Memory B cell (primary cell): ENCODE data around the gene SFMBT2.
A peak's percentile ranks its signal among the peaks of the same experiment; 100 is the strongest.

Experiments used
- ATAC-seq: fragments of 150-1000 bp; cut with Tn5 transposase; 2 replicates; pipeline ENCODE4 v1.10.0; 2021; ENCODE audit warnings: low read depth, mild to moderate bottlenecking, moderate library complexity
- DNase-seq, 2 donors: peaks; one replicate each; pipeline ENCODE4 v3.0.0; 2022; ENCODE audit warnings: low spot score in 2 of 2
- H3K27ac Mint-ChIP-seq: one replicate; pipeline ENCODE4 v1.8.0; 2022; ENCODE audit warnings: mild to moderate bottlenecking, moderate library complexity, mixed read lengths
- H3K27me3 Mint-ChIP-seq: one replicate; pipeline ENCODE4 v1.8.0; 2022; ENCODE audit warnings: mixed read lengths
- H3K36me3 Mint-ChIP-seq: one replicate; pipeline ENCODE4 v1.8.0; 2022; ENCODE audit warnings: mild to moderate bottlenecking, mixed read lengths
- H3K4me1 Mint-ChIP-seq: one replicate; pipeline ENCODE4 v1.8.0; 2022; ENCODE audit warnings: mixed read lengths
- H3K4me3 Mint-ChIP-seq: one replicate; pipeline ENCODE4 v1.8.0; 2022; ENCODE audit warnings: mild to moderate bottlenecking, moderate library complexity, mixed read lengths
- H3K9me3 Mint-ChIP-seq: one replicate; pipeline ENCODE4 v1.8.0; 2022; ENCODE audit warnings: mixed read lengths

Gene SFMBT2

GRCh38 chr10:7378602-7379403, 32.0 kb downstream of the SFMBT2 start:
- ATAC-seq = no peak
- DNase-seq = no peak
- no peak overlapping the region for H3K4me3 Mint-ChIP-seq
- H3K36me3 Mint-ChIP-seq = peaks cover 40% of the 10 kb centered on the region
- no peaks in the 10 kb centered on the region for H3K9me3 Mint-ChIP-seq
- peaks cover 22% of the 10 kb centered on the region for H3K4me1 Mint-ChIP-seq
- H3K27ac Mint-ChIP-seq = peak overlapping the region; percentile 68
- no peaks in the 10 kb centered on the region for H3K27me3 Mint-ChIP-seq

GRCh38 chr10:7377614-7378248, 33.1 kb downstream of the SFMBT2 start:
- Mint-ChIP-seq H3K4me1 (peaks cover 22% of the 10 kb centered on the region), H3K27ac (no peak overlapping the region), H3K36me3 (peaks cover 50% of the 10 kb centered on the region), H3K27me3 (no peaks in the 10 kb centered on the region), H3K9me3 (peaks cover 5% of the 10 kb centered on the region), H3K4me3 (no peak overlapping the region)
- ATAC-seq = no peak
- DNase-seq = no peak

GRCh38 chr10:7374795-7375194, 36.0 kb downstream of the SFMBT2 start:
- H3K4me3 Mint-ChIP-seq = no peak overlapping the region
- peaks cover 6% of the 10 kb centered on the region for H3K9me3 Mint-ChIP-seq
- DNase-seq (no peak), ATAC-seq (no peak)
- H3K27me3 Mint-ChIP-seq = no peaks in the 10 kb centered on the region
- H3K4me1 Mint-ChIP-seq = peaks cover 14% of the 10 kb centered on the region
- peaks cover 51% of the 10 kb centered on the region for H3K36me3 Mint-ChIP-seq
- H3K27ac Mint-ChIP-seq = no peak overlapping the region

- no peak overlapping the region for H3K4me3 Mint-ChIP-seq
- peaks cover 6% of the 10 kb centered on the region for H3K9me3 Mint-ChIP-seq
- H3K27me3 Mint-ChIP-seq = no peaks in the 10 kb centered on the region
- ATAC-seq (no peak), DNase-seq (no peak)
- peaks cover 44% of the 10 kb centered on the region for H3K36me3 Mint-ChIP-seq
- no peak overlapping the region for H3K27ac Mint-ChIP-seq
- H3K4me1 Mint-ChIP-seq = peaks cover 5% of the 10 kb centered on the region
Observed at GRCh38 chr10:7373039-7373438, 37.8 kb downstream of the SFMBT2 start.

GRCh38 chr10:7372504-7372903, 38.3 kb downstream of the SFMBT2 start:
- Mint-ChIP-seq H3K4me1 (no peaks in the 10 kb centered on the region), H3K27me3 (no peaks in the 10 kb centered on the region), H3K9me3 (peaks cover 6% of the 10 kb centered on the region), H3K27ac (no peak overlapping the region), H3K4me3 (no peak overlapping the region), H3K36me3 (peaks cover 42% of the 10 kb centered on the region)
- ATAC-seq (no peak), DNase-seq (no peak)

GRCh38 chr10:7370511-7370910, 40.3 kb downstream of the SFMBT2 start:
- H3K27me3 Mint-ChIP-seq = no peaks in the 10 kb centered on the region
- H3K9me3 Mint-ChIP-seq = peaks cover 6% of the 10 kb centered on the region
- H3K4me3 Mint-ChIP-seq = no peak overlapping the region
- H3K27ac Mint-ChIP-seq = no peak overlapping the region
- DNase-seq (no peak), ATAC-seq (no peak)
- H3K36me3 Mint-ChIP-seq = peaks cover 50% of the 10 kb centered on the region
- H3K4me1 Mint-ChIP-seq = no peaks in the 10 kb centered on the region

- DNase-seq (no peak), ATAC-seq (no peak)
- Mint-ChIP-seq H3K27me3 (no peaks in the 10 kb centered on the region), H3K9me3 (peaks cover 8% of the 10 kb centered on the region), H3K4me3 (no peak overlapping the region), H3K4me1 (peaks cover under 1% of the 10 kb centered on the region), H3K36me3 (peaks cover 64% of the 10 kb centered on the region), H3K27ac (no peak overlapping the region)
Observed at GRCh38 chr10:7365027-7365745, 45.6 kb downstream of the SFMBT2 start.

- no peak overlapping the region for H3K4me3 Mint-ChIP-seq
Observed at GRCh38 chr10:7364474-7364873, 46.4 kb downstream of the SFMBT2 start.

GRCh38 chr10:7363700-7364099, 47.1 kb downstream of the SFMBT2 start:
- H3K4me1 Mint-ChIP-seq = peaks cover 5% of the 10 kb centered on the region
- peaks cover 72% of the 10 kb centered on the region for H3K36me3 Mint-ChIP-seq
- DNase-seq (no peak), ATAC-seq (no peak)
- no peak overlapping the region for H3K27ac Mint-ChIP-seq
- H3K27me3 Mint-ChIP-seq = no peaks in the 10 kb centered on the region
- H3K4me3 Mint-ChIP-seq = no peak overlapping the region
- H3K9me3 Mint-ChIP-seq = peaks cover 10% of the 10 kb centered on the region

More at GRCh38 chr10:7364474-7364873, 46.4 kb downstream of the SFMBT2 start:
- H3K9me3 Mint-ChIP-seq = peaks cover 8% of the 10 kb centered on the region
- no peaks in the 10 kb centered on the region for H3K27me3 Mint-ChIP-seq
- ATAC-seq (no peak), DNase-seq (no peak)
- H3K27ac Mint-ChIP-seq = no peak overlapping the region
- H3K36me3 Mint-ChIP-seq = peaks cover 65% of the 10 kb centered on the region
- H3K4me1 Mint-ChIP-seq = peaks cover 3% of the 10 kb centered on the region

- Mint-ChIP-seq H3K4me1 (peaks cover 9% of the 10 kb centered on the region), H3K9me3 (peaks cover 12% of the 10 kb centered on the region), H3K27me3 (no peaks in the 10 kb centered on the region), H3K4me3 (no peak overlapping the region), H3K27ac (no peak overlapping the region), H3K36me3 (peaks cover 73% of the 10 kb centered on the region)
- DNase-seq (no peak), ATAC-seq (no peak)
Observed at GRCh38 chr10:7362471-7362870, 48.4 kb downstream of the SFMBT2 start.

GRCh38 chr10:7361316-7361715, 49.5 kb downstream of the SFMBT2 start:
- H3K27me3 Mint-ChIP-seq = no peaks in the 10 kb centered on the region
- H3K36me3 Mint-ChIP-seq = peaks cover 73% of the 10 kb centered on the region
- ATAC-seq (no peak), DNase-seq (no peak)
- H3K4me1 Mint-ChIP-seq = peaks cover 9% of the 10 kb centered on the region
- no peak overlapping the region for H3K4me3 Mint-ChIP-seq
- no peak overlapping the region for H3K27ac Mint-ChIP-seq
- H3K9me3 Mint-ChIP-seq = peaks cover 12% of the 10 kb centered on the region

GRCh38 chr10:7359954-7360353, 50.9 kb downstream of the SFMBT2 start:
- Mint-ChIP-seq H3K27ac (peak overlapping the region; percentile 31), H3K27me3 (no peaks in the 10 kb centered on the region), H3K9me3 (peaks cover 12% of the 10 kb centered on the region), H3K4me1 (peaks cover 9% of the 10 kb centered on the region), H3K4me3 (no peak overlapping the region), H3K36me3 (peaks cover 66% of the 10 kb centered on the region)
- DNase-seq (no peak), ATAC-seq (no peak)

GRCh38 chr10:7359356-7359755, 51.5 kb downstream of the SFMBT2 start:
- ATAC-seq (no peak), DNase-seq (no peak)
- Mint-ChIP-seq H3K27me3 (no peaks in the 10 kb centered on the region), H3K27ac (no peak overlapping the region), H3K36me3 (peaks cover 60% of the 10 kb centered on the region), H3K4me3 (no peak overlapping the region), H3K9me3 (peaks cover 9% of the 10 kb centered on the region), H3K4me1 (peaks cover 9% of the 10 kb centered on the region)

GRCh38 chr10:7357193-7357592, 53.6 kb downstream of the SFMBT2 start:
- peaks cover 41% of the 10 kb centered on the region for H3K36me3 Mint-ChIP-seq

More at GRCh38 chr10:7357193-7357592, 53.6 kb downstream of the SFMBT2 start:
- H3K4me1 Mint-ChIP-seq = peaks cover 9% of the 10 kb centered on the region
- H3K4me3 Mint-ChIP-seq = no peak overlapping the region
- peaks cover 4% of the 10 kb centered on the region for H3K9me3 Mint-ChIP-seq
- no peak for DNase-seq
- no peak overlapping the region for H3K27ac Mint-ChIP-seq
- no peaks in the 10 kb centered on the region for H3K27me3 Mint-ChIP-seq
- no peak for ATAC-seq
